ENCODE measurements around the gene DGKB.

DNA sequence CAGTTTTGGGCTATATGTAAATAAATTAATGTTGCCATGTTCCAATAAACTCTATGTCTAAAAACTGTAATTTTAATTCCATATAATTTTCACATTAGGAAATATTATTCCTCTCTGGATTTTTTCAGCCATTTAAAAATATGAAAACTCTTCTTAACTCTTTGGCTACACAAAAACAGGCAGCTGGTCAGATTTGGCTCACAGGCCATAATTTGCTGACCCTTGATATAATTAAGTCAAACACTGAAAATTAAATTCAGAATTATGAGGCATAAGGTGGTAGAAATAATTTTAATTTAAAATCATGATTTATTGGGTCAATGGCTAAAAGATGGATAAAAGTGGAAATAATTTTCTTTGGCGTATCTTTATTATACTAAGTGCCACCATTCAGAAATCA lies 746.1 kb downstream of the DGKB start:
- TF ChIP-seq, protein P1, sequence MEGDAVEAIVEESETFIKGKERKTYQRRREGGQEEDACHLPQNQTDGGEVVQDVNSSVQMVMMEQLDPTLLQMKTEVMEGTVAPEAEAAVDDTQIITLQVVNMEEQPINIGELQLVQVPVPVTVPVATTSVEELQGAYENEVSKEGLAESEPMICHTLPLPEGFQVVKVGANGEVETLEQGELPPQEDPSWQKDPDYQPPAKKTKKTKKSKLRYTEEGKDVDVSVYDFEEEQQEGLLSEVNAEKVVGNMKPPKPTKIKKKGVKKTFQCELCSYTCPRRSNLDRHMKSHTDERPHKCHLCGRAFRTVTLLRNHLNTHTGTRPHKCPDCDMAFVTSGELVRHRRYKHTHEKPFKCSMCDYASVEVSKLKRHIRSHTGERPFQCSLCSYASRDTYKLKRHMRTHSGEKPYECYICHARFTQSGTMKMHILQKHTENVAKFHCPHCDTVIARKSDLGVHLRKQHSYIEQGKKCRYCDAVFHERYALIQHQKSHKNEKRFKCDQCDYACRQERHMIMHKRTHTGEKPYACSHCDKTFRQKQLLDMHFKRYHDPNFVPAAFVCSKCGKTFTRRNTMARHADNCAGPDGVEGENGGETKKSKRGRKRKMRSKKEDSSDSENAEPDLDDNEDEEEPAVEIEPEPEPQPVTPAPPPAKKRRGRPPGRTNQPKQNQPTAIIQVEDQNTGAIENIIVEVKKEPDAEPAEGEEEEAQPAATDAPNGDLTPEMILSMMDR (IDR thresholded peaks at IDR 0.05; ENCODE audit: insufficient read depth, low read length): no peak
- TF ChIP-seq, protein P2, sequence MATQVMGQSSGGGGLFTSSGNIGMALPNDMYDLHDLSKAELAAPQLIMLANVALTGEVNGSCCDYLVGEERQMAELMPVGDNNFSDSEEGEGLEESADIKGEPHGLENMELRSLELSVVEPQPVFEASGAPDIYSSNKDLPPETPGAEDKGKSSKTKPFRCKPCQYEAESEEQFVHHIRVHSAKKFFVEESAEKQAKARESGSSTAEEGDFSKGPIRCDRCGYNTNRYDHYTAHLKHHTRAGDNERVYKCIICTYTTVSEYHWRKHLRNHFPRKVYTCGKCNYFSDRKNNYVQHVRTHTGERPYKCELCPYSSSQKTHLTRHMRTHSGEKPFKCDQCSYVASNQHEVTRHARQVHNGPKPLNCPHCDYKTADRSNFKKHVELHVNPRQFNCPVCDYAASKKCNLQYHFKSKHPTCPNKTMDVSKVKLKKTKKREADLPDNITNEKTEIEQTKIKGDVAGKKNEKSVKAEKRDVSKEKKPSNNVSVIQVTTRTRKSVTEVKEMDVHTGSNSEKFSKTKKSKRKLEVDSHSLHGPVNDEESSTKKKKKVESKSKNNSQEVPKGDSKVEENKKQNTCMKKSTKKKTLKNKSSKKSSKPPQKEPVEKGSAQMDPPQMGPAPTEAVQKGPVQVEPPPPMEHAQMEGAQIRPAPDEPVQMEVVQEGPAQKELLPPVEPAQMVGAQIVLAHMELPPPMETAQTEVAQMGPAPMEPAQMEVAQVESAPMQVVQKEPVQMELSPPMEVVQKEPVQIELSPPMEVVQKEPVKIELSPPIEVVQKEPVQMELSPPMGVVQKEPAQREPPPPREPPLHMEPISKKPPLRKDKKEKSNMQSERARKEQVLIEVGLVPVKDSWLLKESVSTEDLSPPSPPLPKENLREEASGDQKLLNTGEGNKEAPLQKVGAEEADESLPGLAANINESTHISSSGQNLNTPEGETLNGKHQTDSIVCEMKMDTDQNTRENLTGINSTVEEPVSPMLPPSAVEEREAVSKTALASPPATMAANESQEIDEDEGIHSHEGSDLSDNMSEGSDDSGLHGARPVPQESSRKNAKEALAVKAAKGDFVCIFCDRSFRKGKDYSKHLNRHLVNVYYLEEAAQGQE (IDR thresholded peaks at IDR 0.05; ENCODE audit: insufficient replicate concordance, low read depth): no peak
- TF ChIP-seq POLR2AphosphoS5 (IDR thresholded peaks at IDR 0.05; ENCODE audit: low read depth): no peak
